ENCODE measurements around the gene SOAT2.

DNA sequence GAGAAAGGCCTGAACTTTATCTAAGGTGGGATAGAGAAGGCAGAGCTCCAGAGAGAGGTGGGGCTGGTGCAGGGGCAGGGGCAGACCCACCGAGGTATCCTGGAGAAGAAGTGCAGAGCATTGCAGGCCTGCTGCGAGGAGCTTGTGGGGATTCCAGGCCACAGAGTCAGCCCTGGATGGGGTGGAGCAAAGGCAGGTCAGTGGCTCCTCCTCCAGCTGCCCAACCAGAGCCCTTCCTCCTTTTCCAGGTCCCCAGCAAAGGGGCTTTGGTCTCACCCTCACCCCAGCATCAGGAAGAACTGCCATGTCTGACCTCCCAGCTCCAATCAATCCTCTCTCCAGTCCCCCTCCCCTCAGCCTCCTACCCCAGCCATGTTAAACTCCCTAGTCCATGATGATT, 57.4 kb downstream of the SOAT2 start:
- TF ChIP-seq, protein P1, sequence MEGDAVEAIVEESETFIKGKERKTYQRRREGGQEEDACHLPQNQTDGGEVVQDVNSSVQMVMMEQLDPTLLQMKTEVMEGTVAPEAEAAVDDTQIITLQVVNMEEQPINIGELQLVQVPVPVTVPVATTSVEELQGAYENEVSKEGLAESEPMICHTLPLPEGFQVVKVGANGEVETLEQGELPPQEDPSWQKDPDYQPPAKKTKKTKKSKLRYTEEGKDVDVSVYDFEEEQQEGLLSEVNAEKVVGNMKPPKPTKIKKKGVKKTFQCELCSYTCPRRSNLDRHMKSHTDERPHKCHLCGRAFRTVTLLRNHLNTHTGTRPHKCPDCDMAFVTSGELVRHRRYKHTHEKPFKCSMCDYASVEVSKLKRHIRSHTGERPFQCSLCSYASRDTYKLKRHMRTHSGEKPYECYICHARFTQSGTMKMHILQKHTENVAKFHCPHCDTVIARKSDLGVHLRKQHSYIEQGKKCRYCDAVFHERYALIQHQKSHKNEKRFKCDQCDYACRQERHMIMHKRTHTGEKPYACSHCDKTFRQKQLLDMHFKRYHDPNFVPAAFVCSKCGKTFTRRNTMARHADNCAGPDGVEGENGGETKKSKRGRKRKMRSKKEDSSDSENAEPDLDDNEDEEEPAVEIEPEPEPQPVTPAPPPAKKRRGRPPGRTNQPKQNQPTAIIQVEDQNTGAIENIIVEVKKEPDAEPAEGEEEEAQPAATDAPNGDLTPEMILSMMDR (optimal IDR thresholded peaks at IDR 0.05 in 1 of 3, IDR thresholded peaks at IDR 0.05 in 1 of 3, conservative IDR thresholded peaks at IDR 0.05 in 1 of 3; ENCODE audit: extremely low read depth in 1 of 3, insufficient read depth in 2 of 3, low read length in 3 of 3) = no peak
- no peak for TF ChIP-seq EZH2 (IDR thresholded peaks at IDR 0.05; ENCODE audit: low read length)

Measured in keratinocyte (primary cell).